ENCODE results near the gene PARVB. TPM values are rescaled to one million over a fixed set of nuclear protein-coding genes. Genes with fewer than 3 reads are reported as not detected.
A peak's percentile ranks its signal among the peaks of the same experiment; 100 is the strongest.

The PARVB gene
- total and polyA plus RNA-seq, 2 of the 8 experiments (the other 6 are each of a cell fraction or from before 2014, with no cell fraction given) = 14.5 to 18.6 TPM

DNA sequence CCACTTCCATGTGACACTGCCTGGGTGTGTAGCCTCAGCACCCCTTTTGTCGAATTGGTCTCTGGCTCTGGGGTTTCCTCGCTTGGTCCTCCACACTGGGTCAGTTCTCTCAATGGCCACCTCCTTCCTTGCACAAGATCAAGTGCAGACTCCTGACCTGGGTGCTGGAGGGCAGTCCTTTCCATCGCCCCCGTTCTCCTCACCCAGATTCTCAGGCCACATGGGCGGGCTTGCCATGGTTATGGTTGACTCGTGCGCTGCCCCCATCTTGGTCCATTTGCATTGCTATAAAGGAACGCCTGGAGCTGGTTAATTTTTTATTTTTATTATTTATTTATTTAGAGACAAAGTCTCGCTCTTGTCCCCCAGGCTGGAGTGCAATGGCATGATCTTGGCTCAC lies 5.5 kb upstream of the PARVB start:
- Histone ChIP-seq H3K79me1 (ENCODE audit: low read depth, low read length) (no peaks in the 10 kb centered on the region; the same call in 1 of the 2 replicates), H2BK20ac (ENCODE audit: low read length) (no peak overlapping the region), H3K4me2 (ENCODE audit: insufficient read depth in 1 of 2, low read depth in 2 of 2, low read length in 2 of 2) (no peak overlapping the region), H3K4me1 (replicated peaks in 1 of 4; ENCODE audit: control insufficient read depth in 3 of 4, insufficient read depth in 4 of 4, low read length in 3 of 4) (peaks cover 0 to 2% (median under 1%) of the 10 kb centered on the region in 4 experiments; a peak in 3 of 7 replicates), H3K23me2 (ENCODE audit: low read depth, low read length) (no peaks in the 10 kb centered on the region), H3K18ac (ENCODE audit: extremely low read depth, low read length) (no peak overlapping the region), H3K27ac (ENCODE audit: low read depth, low read length) (no peak overlapping the region), H4K8ac (ENCODE audit: extremely low read depth, insufficient read depth, low read length) (peak overlapping the region; percentile 77; the same call in 1 of the 2 replicates), H3K79me2 (ENCODE audit: control insufficient read depth in 1 of 2, insufficient read depth in 2 of 2, low read length in 2 of 2) (no peaks in the 10 kb centered on the region), H3K9ac (replicated peaks in 1 of 4; ENCODE audit: extremely low read depth in 1 of 4, low read depth in 3 of 4, low read length in 3 of 4) (no peak overlapping the region), H3K36me3 (ENCODE audit: control insufficient read depth in 2 of 4, insufficient read depth in 4 of 4, low read length in 3 of 4) (no peaks in the 10 kb centered on the region), H2BK120ac (replicated peaks; ENCODE audit: low read depth, low read length) (no peak overlapping the region), H3K4ac (replicated peaks; ENCODE audit: insufficient read length, low read depth, low read length) (no peak overlapping the region), H2AFZ (ENCODE audit: low read length) (no peak overlapping the region), H4K20me1 (replicated peaks in 1 of 2; ENCODE audit: control insufficient read depth in 1 of 2, insufficient read depth in 2 of 2, low read length in 2 of 2) (no peaks in the 10 kb centered on the region), H2BK12ac (ENCODE audit: low read depth, low read length) (no peak overlapping the region), H3K9me3 (ENCODE audit: insufficient read depth in 2 of 2, low read depth in 1 of 2, low read length in 1 of 2) (no peaks in the 10 kb centered on the region), H4K5ac (ENCODE audit: insufficient read length, low read depth, low read length) (no peak overlapping the region), H4K91ac (replicated peaks; ENCODE audit: insufficient read length, low read length) (no peak overlapping the region), H3K27me3 (replicated peaks in 1 of 4; ENCODE audit: control insufficient read depth in 3 of 4, extremely low read depth in 1 of 4, insufficient read depth in 3 of 4, low read length in 3 of 4) (peaks cover 0 to under 1% (median 0%) of the 10 kb centered on the region in 4 experiments; a peak in 2 of 7 replicates), H2BK5ac (ENCODE audit: low read depth, low read length) (no peak overlapping the region), H3K56ac (replicated peaks; ENCODE audit: insufficient read length, low read depth, low read length) (no peak overlapping the region), H3K23ac (ENCODE audit: insufficient read length) (no peak overlapping the region), H3K14ac (ENCODE audit: insufficient read length) (no peak overlapping the region), H3K4me3 (ENCODE audit: extremely low read depth in 1 of 4, insufficient read depth in 2 of 4, low read depth in 3 of 4, low read length in 4 of 4) (no peak overlapping the region), H2AK5ac (ENCODE audit: low read depth, low read length) (no peak overlapping the region), H2BK15ac (ENCODE audit: low read length) (no peak overlapping the region)
- ChIA-PET CTCF (ENCODE audit: partially characterized antibody) (no interaction called here), POLR2A (ENCODE audit: partially characterized antibody) (interaction anchor here (0.6 kb wide), 1 partner anchor 224 kb away, joined by 4 read pairs; no protein-coding TSS in a partner anchor)
- DNase-seq (ENCODE audit: low read depth in 1 of 2, low spot score in 2 of 2) (no peak), FAIRE-seq (no peak)
- WGBS, 2 experiments (ENCODE audit: extremely low coverage in 1 of 2, insufficient coverage in 1 of 2, insufficient read length in 1 of 2, insufficient replicate concordance in 2 of 2, low coverage in 1 of 2, low lambda C conversion rate in 2 of 2, missing lambda C conversion rate in 1 of 2) = 92% methylated on average over 9 of the region's 9 CpGs; no CpG with 5 or more reads in 1 of the 2 experiments
- TF ChIP-seq EZH2 (IDR thresholded peaks at IDR 0.05; ENCODE audit: low read depth, low read length, severe bottlenecking) (no peak), SAP30 (IDR thresholded peaks at IDR 0.05; ENCODE audit: insufficient read depth, insufficient replicate concordance, low read length) (no peak), JUND (IDR thresholded peaks at IDR 0.05; ENCODE audit: low read length) (no peak), SUZ12 (IDR thresholded peaks at IDR 0.05; ENCODE audit: low read length) (no peak), POLR2A (IDR thresholded peaks at IDR 0.05; ENCODE audit: control extremely low read depth in 1 of 2, low read depth in 2 of 2, low read length in 2 of 2) (no peak), CBX8 (IDR thresholded peaks at IDR 0.05; ENCODE audit: borderline replicate concordance, low read depth, low read length) (no peak), KDM5A (IDR thresholded peaks at IDR 0.05; ENCODE audit: low read length) (no peak)
